HG02623 (cell line): ENCODE measurements around the gene PLG.
"Not testable (repeated sequence)": the region's sequence is repeated elsewhere in the genome, so short reads cannot be mapped to it uniquely, and the experiment has no call there.

Experiments
- ATAC-seq: cut with Tn5 transposase; IDR thresholded peaks from one replicate; pipeline ENCODE4 v1.9.1; 2021; ENCODE audit warnings: moderate library complexity; ENCODE audit not compliant: unreplicated experiment

Gene PLG

GRCh38 chr6:160697826-160698225, 4.2 kb upstream of the PLG start:
- ATAC-seq, result no peak

GRCh38 chr6:160704688-160705087, 2.6 kb downstream of the PLG start:
- ATAC-seq, result not testable (repeated sequence)

GRCh38 chr6:160708993-160709392, 6.9 kb downstream of the PLG start:
- ATAC-seq, result not testable (repeated sequence)

- ATAC-seq, result no peak
Observed at GRCh38 chr6:160714731-160715316, 12.8 kb downstream of the PLG start.

- no peak for ATAC-seq
Observed at GRCh38 chr6:160730911-160731310, 28.9 kb downstream of the PLG start.

GRCh38 chr6:160733050-160733646, 31.1 kb downstream of the PLG start:
- ATAC-seq, result peak; percentile 66

- ATAC-seq, result no peak
Observed at GRCh38 chr6:160734627-160735026, 32.6 kb downstream of the PLG start.

- ATAC-seq, result peak; percentile 66
Observed at GRCh38 chr6:160735523-160735922, 33.5 kb downstream of the PLG start.

GRCh38 chr6:160737934-160738333, 35.9 kb downstream of the PLG start:
- ATAC-seq, result no peak

- no peak for ATAC-seq
Observed at GRCh38 chr6:160739955-160740354, 37.9 kb downstream of the PLG start.

- ATAC-seq, result peak; percentile 98
Observed at GRCh38 chr6:160741012-160741411, 39.0 kb downstream of the PLG start.

GRCh38 chr6:160742090-160742489, 40.0 kb downstream of the PLG start:
- peak; percentile 39 for ATAC-seq

GRCh38 chr6:160750276-160750689, 48.2 kb downstream of the PLG start:
- ATAC-seq, result peak; percentile 82

- ATAC-seq, result not testable (repeated sequence)
Observed at GRCh38 chr6:160753211-160753610, 51.2 kb downstream of the PLG start.

- ATAC-seq, result no peak
Observed at GRCh38 chr6:160755165-160755564, 53.1 kb downstream of the PLG start.

- ATAC-seq, result no peak
Observed at GRCh38 chr6:160756021-160756420, 54.0 kb downstream of the PLG start.

GRCh38 chr6:160756871-160757270, 54.8 kb downstream of the PLG start:
- ATAC-seq, result no peak

GRCh38 chr6:160764847-160765246, 62.8 kb downstream of the PLG start:
- ATAC-seq, result no peak

- no peak for ATAC-seq
Observed at GRCh38 chr6:160765412-160765811, 63.4 kb downstream of the PLG start.

GRCh38 chr6:160766657-160766988, 64.6 kb downstream of the PLG start:
- ATAC-seq, result no peak

- peak; percentile 95 for ATAC-seq
Observed at GRCh38 chr6:160766989-160767646, 65.1 kb downstream of the PLG start.

- ATAC-seq, result peak; percentile 4
Observed at GRCh38 chr6:160767647-160768019, 65.6 kb downstream of the PLG start.

GRCh38 chr6:160768101-160768500, 66.1 kb downstream of the PLG start:
- no peak for ATAC-seq
